ENCODE results near the gene MASP1.

GRCh38 chr3:187211532-187212195 lies 79.9 kb downstream of the MASP1 start:
- TF ChIP-seq CTCF (IDR thresholded peaks at IDR 0.05 in 2 of 3, conservative IDR thresholded peaks at IDR 0.05 in 1 of 3; ENCODE audit: borderline replicate concordance in 1 of 3, insufficient read depth in 1 of 3, low read depth in 2 of 3, low read length in 2 of 3) (no peak), POLR2AphosphoS5 (IDR thresholded peaks at IDR 0.05; ENCODE audit: low read depth, low read length) (no peak), POLR2A (IDR thresholded peaks at IDR 0.05; ENCODE audit: borderline replicate concordance, extremely low read depth, insufficient read depth, insufficient read length) (no peak), CEBPB (IDR thresholded peaks at IDR 0.05; ENCODE audit: low read depth) (no peak), EZH2 (IDR thresholded peaks at IDR 0.05) (no peak), YY1 (IDR thresholded peaks at IDR 0.05; ENCODE audit: extremely low read depth, insufficient replicate concordance, low read depth, low read length) (no peak), EZH2phosphoT487 (IDR thresholded peaks at IDR 0.05; ENCODE audit: borderline replicate concordance) (no peak), SRF (IDR thresholded peaks at IDR 0.05; ENCODE audit: low read depth) (no peak), ATF3 (IDR thresholded peaks at IDR 0.05) (no peak), ZBTB33 (IDR thresholded peaks at IDR 0.05; ENCODE audit: extremely low read depth, insufficient replicate concordance, low read length) (no peak)
